Gastrocnemius medialis (tissue), 4 donors: Measurements from ENCODE around the gene SLC22A5. TPM values are rescaled to one million over a fixed set of nuclear protein-coding genes. Genes with fewer than 3 reads are reported as not detected.
A peak's percentile ranks its signal among the peaks of the same experiment; 100 is the strongest.

Experiments
- ATAC-seq, 2 donors: fragments of 150-250 bp; one replicate each; pipeline ENCODE4 v1.9.1; 2016
- DNase-seq, 2 donors: peaks; one replicate each; pipeline ENCODE4 v3.0.0-alpha.2; 2019
- H3K27ac ChIP-seq, 4 donors: fragments of 200-600 bp; sonication (generic); 1 replicate in 1 of 4; 2 replicates in 3 of 4; pipeline ENCODE4 v1.5.1; 2016 to 2018; ENCODE audit warnings: mild to moderate bottlenecking in 2 of 4, moderate library complexity in 1 of 4
- H3K27me3 ChIP-seq, 3 donors: fragments of 200-600 bp; sonication (generic) in 2 of 3; 1 replicate in 1 of 3; 2 replicates in 2 of 3; pipeline versions ENCODE4 v1.5.1 to v1.6.0; 2016 to 2019; ENCODE audit warnings: mild to moderate bottlenecking in 1 of 3, moderate library complexity in 1 of 3
- H3K36me3 ChIP-seq, 2 donors: fragments of 200-600 bp; sonication (generic) in 1 of 2; one replicate each; pipeline ENCODE4 v1.5.1; 2017 to 2018
- H3K4me1 ChIP-seq, 2 donors: fragments of 200-600 bp; sonication (generic) in 1 of 2; one replicate each; pipeline ENCODE4 v1.5.1; 2016 to 2017; ENCODE audit warnings: mild to moderate bottlenecking in 2 of 2
- H3K4me3 ChIP-seq, 4 donors: fragments of 200-600 bp; sonication (generic) in 3 of 4; 1 replicate in 1 of 4; 2 replicates in 3 of 4; pipeline ENCODE4 v1.5.1; 2016 to 2019; ENCODE audit warnings: mild to moderate bottlenecking in 2 of 4
- H3K9me3 ChIP-seq, 3 donors: fragments of 200-600 bp; sonication (generic) in 2 of 3; 1 replicate in 1 of 3; 2 replicates in 2 of 3; pipeline ENCODE4 v1.5.1; 2016 to 2019
- POLR2A ChIP-seq, 2 donors: fragments of 450-650 bp; IDR thresholded peaks; one replicate each; pipeline ENCODE4 v1.6.1; 2017; ENCODE audit warnings: antibody characterized with exemption in 2 of 2, mild to moderate bottlenecking in 2 of 2, moderate library complexity in 2 of 2
- in situ Hi-C, 4 donors: fragments of 200-750 bp; cut with MboI; loops; one replicate each; pipeline versions ENCODE4 v1.15.0 to v1.8.0; 2017; ENCODE audit warnings: low sequenced_read_pairs in 4 of 4
- intact Hi-C: fragments of 100-400 bp; cut with DNase I; formaldehyde crosslinking; loops from one replicate; pipeline ENCODE4 v1.15.1; 2023; ENCODE audit warnings: low total_unique reads
- total RNA-seq, 4 donors: library from RNA; depleted of rRNA; stranded (reverse); fragments of >200 nt; gene quantifications; one replicate each; pipeline versions ENCODE4 v1.1.0 to v1.2.3, GENCODE V29; 2016
- TF ChIP-seq, protein P1 (sequence below), 5 experiments: fragments of 450-650 bp in 3 of 5; fragments of 200-600 bp in 2 of 5; sonication (generic) in 2 of 5; IDR thresholded peaks in 4 of 5; conservative IDR thresholded peaks in 1 of 5; 1 replicate in 4 of 5; 2 replicates in 1 of 5; pipeline ENCODE4 v1.5.1; 2016 to 2019; ENCODE audit warnings: antibody characterized with exemption in 5 of 5, mild to moderate bottlenecking in 3 of 5, moderate library complexity in 3 of 5

SLC22A5 gene
- total RNA-seq, 4 donors from 2014 or later: 56.2 to 116 (median 79.2) TPM

DNA sequence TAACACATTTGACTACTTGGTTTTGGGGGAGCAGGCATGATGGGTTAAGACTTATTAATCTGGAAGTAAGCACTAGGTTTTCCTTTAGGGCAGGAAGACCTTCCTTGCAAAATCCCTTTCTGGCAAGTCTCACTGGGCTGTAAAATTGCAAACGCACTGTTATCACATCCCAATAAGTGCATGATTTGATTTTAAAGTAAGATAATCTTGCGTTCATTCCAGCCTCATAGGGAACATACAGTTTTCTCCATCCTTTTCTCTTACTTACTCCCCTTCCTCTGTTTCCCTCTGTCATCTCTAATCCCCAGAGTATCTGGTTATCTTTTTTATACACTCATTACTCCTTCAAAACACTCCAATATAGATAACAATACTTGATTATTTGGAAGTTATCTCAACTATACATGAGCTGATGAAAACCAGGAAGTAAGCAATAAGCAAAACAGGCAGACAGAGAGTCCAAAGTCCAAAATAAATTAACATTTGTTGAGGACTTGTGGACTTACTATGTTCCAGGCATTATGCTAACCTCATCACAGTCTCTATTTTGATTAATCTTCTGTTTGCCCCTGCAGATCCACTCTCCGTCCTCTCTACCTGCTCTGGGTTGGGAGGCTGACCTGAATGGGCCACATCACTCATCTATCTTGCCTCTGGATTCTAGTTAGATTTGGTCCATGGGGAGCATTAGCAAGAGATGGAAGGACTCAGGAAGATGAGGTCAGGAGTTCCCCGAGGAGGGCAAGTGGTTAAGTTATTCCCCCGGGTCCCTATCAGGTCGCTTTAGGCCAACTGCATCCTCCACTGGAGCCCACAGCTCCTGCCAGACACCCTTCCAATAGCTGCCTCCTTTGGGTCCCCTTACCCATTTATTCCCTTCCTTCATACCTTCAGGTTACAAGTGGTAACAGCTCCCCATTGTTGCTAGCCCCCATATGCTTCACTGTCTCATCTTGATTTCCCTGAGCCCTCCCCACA is 60.2 kb downstream of the SLC22A5 start:
- no peaks in the 10 kb centered on the region for H3K36me3 ChIP-seq
- TF ChIP-seq POLR2A (IDR thresholded peaks at IDR 0.05): no peak
- TF ChIP-seq, protein P1, sequence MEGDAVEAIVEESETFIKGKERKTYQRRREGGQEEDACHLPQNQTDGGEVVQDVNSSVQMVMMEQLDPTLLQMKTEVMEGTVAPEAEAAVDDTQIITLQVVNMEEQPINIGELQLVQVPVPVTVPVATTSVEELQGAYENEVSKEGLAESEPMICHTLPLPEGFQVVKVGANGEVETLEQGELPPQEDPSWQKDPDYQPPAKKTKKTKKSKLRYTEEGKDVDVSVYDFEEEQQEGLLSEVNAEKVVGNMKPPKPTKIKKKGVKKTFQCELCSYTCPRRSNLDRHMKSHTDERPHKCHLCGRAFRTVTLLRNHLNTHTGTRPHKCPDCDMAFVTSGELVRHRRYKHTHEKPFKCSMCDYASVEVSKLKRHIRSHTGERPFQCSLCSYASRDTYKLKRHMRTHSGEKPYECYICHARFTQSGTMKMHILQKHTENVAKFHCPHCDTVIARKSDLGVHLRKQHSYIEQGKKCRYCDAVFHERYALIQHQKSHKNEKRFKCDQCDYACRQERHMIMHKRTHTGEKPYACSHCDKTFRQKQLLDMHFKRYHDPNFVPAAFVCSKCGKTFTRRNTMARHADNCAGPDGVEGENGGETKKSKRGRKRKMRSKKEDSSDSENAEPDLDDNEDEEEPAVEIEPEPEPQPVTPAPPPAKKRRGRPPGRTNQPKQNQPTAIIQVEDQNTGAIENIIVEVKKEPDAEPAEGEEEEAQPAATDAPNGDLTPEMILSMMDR (IDR thresholded peaks at IDR 0.05 in 4 of 5, conservative IDR thresholded peaks at IDR 0.05 in 1 of 5): no peak
- in situ Hi-C loops: loop anchor here in 1 of 4 donors (10.0 kb wide), 1 partner anchor 65 kb away; the partner anchor contains the start of gene IRF1
- intact Hi-C loops: no loop called here
- H3K9me3 ChIP-seq: no peaks in the 10 kb centered on the region
- peaks cover 71 to 94% of the 10 kb centered on the region in 2 donors for H3K4me1 ChIP-seq
- DNase-seq (no peak), ATAC-seq (no peak)
- no peak overlapping the region for H3K4me3 ChIP-seq
- H3K27me3 ChIP-seq: no peaks in the 10 kb centered on the region
- H3K27ac ChIP-seq: peak overlapping the region in 3 of 4 donors; percentile 90 to 99 (median 98)

DNA sequence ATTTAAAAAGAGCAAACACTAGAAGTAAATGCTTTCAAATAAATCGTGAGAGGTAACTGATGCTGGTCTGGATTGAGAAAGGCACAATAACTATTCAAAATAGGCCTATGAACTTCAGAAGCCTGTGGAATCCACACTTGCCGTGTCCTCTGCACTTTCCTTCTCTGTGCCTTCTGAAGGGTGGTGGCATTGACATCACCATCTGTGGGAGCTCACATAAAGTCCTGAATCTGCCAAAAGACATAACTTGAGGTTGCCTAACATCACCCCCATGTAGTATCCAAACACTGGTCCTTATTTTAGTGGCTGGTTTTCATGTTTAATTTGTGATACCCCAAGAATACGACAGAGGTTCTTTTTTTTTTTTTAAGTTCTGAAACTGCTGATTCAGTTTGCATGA is 61.2 kb downstream of the SLC22A5 start:
- intact Hi-C loops: no loop called here

DNA sequence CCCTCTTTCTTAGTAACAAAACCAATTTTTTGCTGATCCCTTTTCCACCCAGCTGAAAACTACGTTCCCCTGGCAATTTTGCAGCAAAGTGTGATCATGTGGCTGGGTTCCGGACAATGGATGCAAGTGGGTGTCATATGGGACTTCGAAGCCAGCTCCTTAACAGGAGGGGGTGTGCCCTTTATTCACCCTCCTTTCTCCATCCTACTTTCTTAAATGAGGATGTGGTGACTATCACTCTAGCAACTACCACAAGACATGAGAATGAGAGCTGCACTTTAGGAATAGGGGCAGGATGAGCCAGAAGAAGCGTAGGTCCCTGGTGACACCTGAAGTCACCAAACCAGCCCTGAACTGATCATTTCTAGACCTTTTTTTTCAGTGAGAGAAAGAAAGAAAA is 62.1 kb downstream of the SLC22A5 start:
- Histone ChIP-seq H3K4me1 (peaks cover 69 to 91% of the 10 kb centered on the region in 2 donors), H3K27me3 (no peaks in the 10 kb centered on the region), H3K36me3 (no peaks in the 10 kb centered on the region), H3K27ac (peak overlapping the region in 1 of 4 donors; percentile 99), H3K4me3 (no peak overlapping the region), H3K9me3 (no peaks in the 10 kb centered on the region)
- intact Hi-C loops (no loop called here), in situ Hi-C loops (no loop called here)
- ATAC-seq (no peak), DNase-seq (no peak)
- TF ChIP-seq POLR2A (IDR thresholded peaks at IDR 0.05): no peak
- TF ChIP-seq, protein P1 (IDR thresholded peaks at IDR 0.05 in 4 of 5, conservative IDR thresholded peaks at IDR 0.05 in 1 of 5): no peak

More for the DNA sequence above, 61.2 kb downstream of the SLC22A5 start:
- Histone ChIP-seq H3K9me3 (no peaks in the 10 kb centered on the region), H3K36me3 (no peaks in the 10 kb centered on the region), H3K4me3 (no peak overlapping the region), H3K27ac (peak overlapping the region in 1 of 4 donors; percentile 99), H3K27me3 (no peaks in the 10 kb centered on the region), H3K4me1 (peaks cover 71 to 94% of the 10 kb centered on the region in 2 donors)
- DNase-seq (no peak), ATAC-seq (no peak)
- no peak for TF ChIP-seq POLR2A (IDR thresholded peaks at IDR 0.05)
- TF ChIP-seq, protein P1 (IDR thresholded peaks at IDR 0.05 in 4 of 5, conservative IDR thresholded peaks at IDR 0.05 in 1 of 5): no peak
- in situ Hi-C loops: no loop called here

DNA sequence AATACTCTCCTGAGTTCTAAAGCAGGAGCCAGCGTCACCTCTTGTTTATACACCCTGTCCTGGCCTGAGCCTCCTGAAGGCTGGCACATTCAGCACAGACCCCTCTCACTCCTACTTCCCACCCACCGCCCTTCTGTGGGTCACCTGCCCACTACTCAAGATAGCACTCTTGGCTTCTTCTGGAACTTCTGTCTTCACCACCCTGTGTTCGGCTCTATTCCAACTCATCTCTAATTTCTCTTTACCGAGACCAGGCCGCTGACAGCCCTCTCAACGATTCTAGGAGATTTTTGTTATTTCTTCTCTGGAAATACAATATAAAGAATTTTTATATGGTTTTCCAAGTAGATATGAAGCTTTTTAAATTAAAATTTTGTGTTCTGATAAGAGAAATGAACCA is 63.6 kb downstream of the SLC22A5 start:
- H3K27ac ChIP-seq: peak overlapping the region; percentile 19 to 99 (median 40)
- DNase-seq: no peak
- no peak for TF ChIP-seq POLR2A (IDR thresholded peaks at IDR 0.05)
- TF ChIP-seq, protein P1 (IDR thresholded peaks at IDR 0.05 in 4 of 5, conservative IDR thresholded peaks at IDR 0.05 in 1 of 5): no peak
- no peaks in the 10 kb centered on the region for H3K36me3 ChIP-seq
- intact Hi-C loops: no loop called here
- peaks cover 69 to 91% of the 10 kb centered on the region in 2 donors for H3K4me1 ChIP-seq
- peak overlapping the region in 1 of 4 donors; percentile 10 for H3K4me3 ChIP-seq
- no peaks in the 10 kb centered on the region for H3K27me3 ChIP-seq
- no peaks in the 10 kb centered on the region for H3K9me3 ChIP-seq
- in situ Hi-C loops: no loop called here
- peak; percentile 57 to 65 for ATAC-seq
